ENCODE measurements around the gene SLC22A1. TPM values are rescaled to one million over a fixed set of nuclear protein-coding genes. Genes with fewer than 3 reads are reported as not detected.
A peak's percentile ranks its signal among the peaks of the same experiment; 100 is the strongest.

The SLC22A1 gene
- total RNA-seq, 1 donor from 2014 or later = 2.4 TPM

DNA sequence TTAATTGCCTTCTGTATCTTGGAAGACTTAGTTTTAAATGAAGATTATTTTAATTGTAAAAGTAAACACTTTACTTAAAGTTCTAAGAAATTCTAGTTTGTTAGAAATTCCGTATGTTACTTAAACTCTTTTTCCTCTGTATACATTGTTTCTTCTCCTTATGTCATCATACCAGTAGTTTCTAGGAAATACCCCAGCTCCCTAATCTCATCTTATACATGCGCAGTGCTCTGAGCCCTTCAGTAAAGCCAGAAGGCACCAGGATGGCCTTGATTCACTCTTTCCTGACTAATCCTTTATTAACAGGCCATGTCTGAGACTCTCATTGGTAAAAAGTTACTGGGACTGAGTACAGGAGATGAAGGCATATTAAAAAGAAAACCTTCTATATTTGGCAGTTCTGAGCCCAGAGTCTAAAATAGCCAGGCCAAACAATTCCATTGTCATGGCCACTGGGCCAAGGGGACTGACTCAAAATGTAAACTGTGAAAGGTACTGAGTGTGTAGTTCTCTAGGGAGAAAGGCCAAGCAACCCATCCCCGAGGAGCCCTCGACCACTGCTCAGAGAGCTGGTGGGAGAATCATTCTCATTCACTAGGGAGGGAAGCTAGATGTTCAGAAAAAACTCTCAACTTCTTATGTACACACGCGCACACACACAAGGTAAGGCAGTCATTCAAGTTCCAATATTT is 25.0 kb downstream of the SLC22A1 start:
- peaks cover 7% of the 10 kb centered on the region for H3K9me3 Mint-ChIP-seq (ENCODE audit: low read depth)
- DNase-seq (ENCODE audit: low spot score, unreplicated experiment) = no peak
- H3K36me3 Mint-ChIP-seq (ENCODE audit: insufficient read depth) = peaks cover 16% of the 10 kb centered on the region
- H3K4me1 Mint-ChIP-seq (ENCODE audit: low read depth) = no peaks in the 10 kb centered on the region
- TF ChIP-seq, protein P1, sequence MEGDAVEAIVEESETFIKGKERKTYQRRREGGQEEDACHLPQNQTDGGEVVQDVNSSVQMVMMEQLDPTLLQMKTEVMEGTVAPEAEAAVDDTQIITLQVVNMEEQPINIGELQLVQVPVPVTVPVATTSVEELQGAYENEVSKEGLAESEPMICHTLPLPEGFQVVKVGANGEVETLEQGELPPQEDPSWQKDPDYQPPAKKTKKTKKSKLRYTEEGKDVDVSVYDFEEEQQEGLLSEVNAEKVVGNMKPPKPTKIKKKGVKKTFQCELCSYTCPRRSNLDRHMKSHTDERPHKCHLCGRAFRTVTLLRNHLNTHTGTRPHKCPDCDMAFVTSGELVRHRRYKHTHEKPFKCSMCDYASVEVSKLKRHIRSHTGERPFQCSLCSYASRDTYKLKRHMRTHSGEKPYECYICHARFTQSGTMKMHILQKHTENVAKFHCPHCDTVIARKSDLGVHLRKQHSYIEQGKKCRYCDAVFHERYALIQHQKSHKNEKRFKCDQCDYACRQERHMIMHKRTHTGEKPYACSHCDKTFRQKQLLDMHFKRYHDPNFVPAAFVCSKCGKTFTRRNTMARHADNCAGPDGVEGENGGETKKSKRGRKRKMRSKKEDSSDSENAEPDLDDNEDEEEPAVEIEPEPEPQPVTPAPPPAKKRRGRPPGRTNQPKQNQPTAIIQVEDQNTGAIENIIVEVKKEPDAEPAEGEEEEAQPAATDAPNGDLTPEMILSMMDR (IDR thresholded peaks at IDR 0.05; ENCODE audit: unreplicated experiment) = no peak
- no peaks in the 10 kb centered on the region for H3K27me3 Mint-ChIP-seq
- no peak overlapping the region for H3K27ac Mint-ChIP-seq
- no peak overlapping the region for H3K4me3 Mint-ChIP-seq (ENCODE audit: low read depth)

DNA sequence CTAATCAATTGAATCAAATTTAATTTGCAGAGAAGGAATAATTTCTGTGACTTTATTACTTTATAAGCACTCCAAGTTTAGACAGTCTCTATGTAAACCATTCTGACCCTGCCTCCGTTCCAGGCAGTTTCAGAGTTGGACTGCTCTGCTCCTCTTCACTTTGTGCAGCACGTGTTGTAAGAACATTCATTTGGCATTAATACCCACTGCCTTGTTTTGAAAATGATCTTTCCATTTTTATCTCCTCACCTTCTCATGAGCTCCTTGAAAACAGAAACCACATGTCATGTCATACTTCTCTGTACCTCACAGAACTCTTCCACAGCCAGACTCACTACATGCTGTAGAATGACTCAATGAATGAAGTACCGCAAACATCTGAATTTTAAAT is 25.5 kb downstream of the SLC22A1 start:
- H3K27ac Mint-ChIP-seq = no peak overlapping the region
- DNase-seq (ENCODE audit: low spot score, unreplicated experiment) = no peak
- H3K4me3 Mint-ChIP-seq (ENCODE audit: low read depth) = no peak overlapping the region
- H3K27me3 Mint-ChIP-seq = no peaks in the 10 kb centered on the region
- TF ChIP-seq, protein P1 (IDR thresholded peaks at IDR 0.05; ENCODE audit: unreplicated experiment) = no peak
- H3K4me1 Mint-ChIP-seq (ENCODE audit: low read depth) = no peaks in the 10 kb centered on the region
- peaks cover 15% of the 10 kb centered on the region for H3K36me3 Mint-ChIP-seq (ENCODE audit: insufficient read depth)
- peaks cover 7% of the 10 kb centered on the region for H3K9me3 Mint-ChIP-seq (ENCODE audit: low read depth)

DNA sequence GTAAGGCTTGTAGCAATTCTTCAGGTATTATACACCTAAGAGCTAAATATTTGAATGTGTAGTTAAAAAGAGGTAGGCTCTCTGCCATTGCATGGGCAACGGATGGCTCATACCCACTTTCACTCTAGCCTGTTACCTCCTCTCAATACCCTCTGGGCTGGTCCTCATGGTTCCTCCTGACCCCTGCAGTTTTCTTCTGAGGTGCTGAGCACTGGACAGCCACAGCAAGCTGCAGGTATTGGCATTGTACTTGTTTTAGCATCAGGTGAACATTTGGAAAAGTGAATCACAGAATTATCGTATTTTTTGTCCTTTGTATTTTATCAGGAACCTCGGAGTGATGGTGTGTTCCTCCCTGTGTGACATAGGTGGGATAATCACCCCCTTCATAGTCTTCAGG is 32.9 kb downstream of the SLC22A1 start:
- no peak overlapping the region for H3K4me3 Mint-ChIP-seq (ENCODE audit: low read depth)
- H3K36me3 Mint-ChIP-seq (ENCODE audit: insufficient read depth) = peaks cover 21% of the 10 kb centered on the region
- DNase-seq (ENCODE audit: low spot score, unreplicated experiment) = no peak
- H3K27ac Mint-ChIP-seq = no peak overlapping the region
- TF ChIP-seq, protein P1 (IDR thresholded peaks at IDR 0.05; ENCODE audit: unreplicated experiment) = no peak
- no peaks in the 10 kb centered on the region for H3K27me3 Mint-ChIP-seq
- H3K4me1 Mint-ChIP-seq (ENCODE audit: low read depth) = no peaks in the 10 kb centered on the region
- H3K9me3 Mint-ChIP-seq (ENCODE audit: low read depth) = peaks cover 12% of the 10 kb centered on the region

DNA sequence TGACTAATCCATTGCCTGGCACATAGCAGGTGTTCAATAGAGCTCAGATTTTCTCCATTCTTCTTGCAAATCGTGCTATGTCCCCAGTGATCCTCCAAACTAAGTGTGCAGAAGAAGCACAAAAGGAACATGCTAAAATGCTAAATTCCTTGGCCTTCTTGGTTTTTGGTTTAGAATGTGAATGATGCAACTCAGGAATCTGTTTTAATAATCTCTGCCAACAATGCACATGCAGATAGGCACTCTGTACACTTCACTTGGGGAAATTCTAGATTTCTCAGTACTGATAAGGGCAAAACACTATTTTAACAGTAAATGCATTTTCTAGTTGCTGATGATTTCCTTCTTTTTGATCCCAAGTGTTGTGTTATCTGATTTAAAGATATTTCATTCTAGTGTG is 35.2 kb downstream of the SLC22A1 start:
- no peak for DNase-seq (ENCODE audit: low spot score, unreplicated experiment)
- H3K36me3 Mint-ChIP-seq (ENCODE audit: insufficient read depth) = peaks cover 20% of the 10 kb centered on the region

DNA sequence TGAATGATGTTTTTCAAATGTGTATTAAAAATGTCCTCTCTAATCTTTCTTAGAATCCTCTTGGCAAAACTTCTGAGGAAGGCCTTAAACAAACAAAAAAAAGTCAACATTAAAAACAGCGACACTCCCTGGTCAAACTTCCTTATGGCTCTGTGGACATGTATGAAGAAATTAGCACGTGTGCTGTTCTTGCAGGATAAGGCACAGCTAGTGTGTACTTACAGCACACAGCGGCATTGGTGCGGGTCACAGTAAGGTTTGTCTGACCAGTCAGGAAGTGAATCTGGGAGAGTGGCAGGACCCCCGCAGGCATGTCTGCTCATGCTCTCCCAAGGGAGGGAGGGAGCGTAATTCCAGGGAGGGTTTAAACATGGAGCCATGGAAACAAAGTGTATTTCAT is 38.8 kb downstream of the SLC22A1 start:
- H3K4me1 Mint-ChIP-seq (ENCODE audit: low read depth) = peaks cover 4% of the 10 kb centered on the region

More for the DNA sequence above, 35.2 kb downstream of the SLC22A1 start:
- no peaks in the 10 kb centered on the region for H3K27me3 Mint-ChIP-seq
- H3K4me3 Mint-ChIP-seq (ENCODE audit: low read depth) = no peak overlapping the region
- H3K27ac Mint-ChIP-seq = no peak overlapping the region
- H3K4me1 Mint-ChIP-seq (ENCODE audit: low read depth) = peaks cover 4% of the 10 kb centered on the region
- TF ChIP-seq, protein P1 (IDR thresholded peaks at IDR 0.05; ENCODE audit: unreplicated experiment) = no peak
- peaks cover 9% of the 10 kb centered on the region for H3K9me3 Mint-ChIP-seq (ENCODE audit: low read depth)

More for the DNA sequence above, 38.8 kb downstream of the SLC22A1 start:
- H3K9me3 Mint-ChIP-seq (ENCODE audit: low read depth) = peaks cover 4% of the 10 kb centered on the region
- DNase-seq (ENCODE audit: low spot score, unreplicated experiment) = no peak
- TF ChIP-seq, protein P1 (IDR thresholded peaks at IDR 0.05; ENCODE audit: unreplicated experiment) = peak; percentile 26
- H3K27me3 Mint-ChIP-seq = no peaks in the 10 kb centered on the region
- H3K27ac Mint-ChIP-seq = no peak overlapping the region
- H3K4me3 Mint-ChIP-seq (ENCODE audit: low read depth) = no peak overlapping the region
- peaks cover 6% of the 10 kb centered on the region for H3K36me3 Mint-ChIP-seq (ENCODE audit: insufficient read depth)
